Mammary epithelial cell (primary cell): Measurements from ENCODE around the gene VENTX.

ENCODE experiments used
- EZH2 ChIP-seq: IDR thresholded peaks from 2 replicates; pipeline ENCODE4 v1.6.1; 2012; ENCODE audit warnings: low read length, inconsistent platforms, borderline replicate concordance
- TF ChIP-seq, protein P1 (sequence below), 2 donors: IDR thresholded peaks in 1 of 2; conservative IDR thresholded peaks in 1 of 2; 2 replicates each; pipeline ENCODE4 v1.5.1; 2011 to 2012; ENCODE audit warnings: inconsistent platforms in 2 of 2, low read length in 2 of 2, mild to moderate bottlenecking in 2 of 2, control low read depth in 1 of 2, low read depth in 1 of 2; ENCODE audit not compliant: insufficient read depth in 1 of 2; ENCODE audit errors: extremely low read depth in 1 of 2

DNA sequence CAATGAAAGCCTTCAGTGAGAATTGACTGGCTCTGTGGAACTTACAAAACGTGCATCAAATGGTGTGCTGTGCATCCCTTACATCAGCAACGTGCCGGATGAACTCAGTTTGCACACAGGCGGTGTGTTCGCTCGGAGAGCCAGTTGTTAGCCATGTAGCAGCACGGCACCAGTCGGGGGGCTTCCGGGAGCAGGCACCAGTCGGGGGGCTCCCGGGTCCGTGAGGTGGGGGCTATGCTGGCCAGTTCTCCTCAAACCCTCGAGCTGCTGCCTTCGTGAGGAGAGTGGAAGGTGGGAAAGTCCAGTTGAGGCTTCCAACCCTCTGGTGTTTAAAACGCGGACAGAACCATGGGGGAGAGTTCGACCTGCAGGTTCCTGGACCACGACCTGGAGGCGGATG lies 42.6 kb upstream of the VENTX start:
- TF ChIP-seq, protein P1, sequence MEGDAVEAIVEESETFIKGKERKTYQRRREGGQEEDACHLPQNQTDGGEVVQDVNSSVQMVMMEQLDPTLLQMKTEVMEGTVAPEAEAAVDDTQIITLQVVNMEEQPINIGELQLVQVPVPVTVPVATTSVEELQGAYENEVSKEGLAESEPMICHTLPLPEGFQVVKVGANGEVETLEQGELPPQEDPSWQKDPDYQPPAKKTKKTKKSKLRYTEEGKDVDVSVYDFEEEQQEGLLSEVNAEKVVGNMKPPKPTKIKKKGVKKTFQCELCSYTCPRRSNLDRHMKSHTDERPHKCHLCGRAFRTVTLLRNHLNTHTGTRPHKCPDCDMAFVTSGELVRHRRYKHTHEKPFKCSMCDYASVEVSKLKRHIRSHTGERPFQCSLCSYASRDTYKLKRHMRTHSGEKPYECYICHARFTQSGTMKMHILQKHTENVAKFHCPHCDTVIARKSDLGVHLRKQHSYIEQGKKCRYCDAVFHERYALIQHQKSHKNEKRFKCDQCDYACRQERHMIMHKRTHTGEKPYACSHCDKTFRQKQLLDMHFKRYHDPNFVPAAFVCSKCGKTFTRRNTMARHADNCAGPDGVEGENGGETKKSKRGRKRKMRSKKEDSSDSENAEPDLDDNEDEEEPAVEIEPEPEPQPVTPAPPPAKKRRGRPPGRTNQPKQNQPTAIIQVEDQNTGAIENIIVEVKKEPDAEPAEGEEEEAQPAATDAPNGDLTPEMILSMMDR (conservative IDR thresholded peaks at IDR 0.05 in 1 of 2, IDR thresholded peaks at IDR 0.05 in 1 of 2; ENCODE audit: extremely low read depth in 1 of 2, insufficient read depth in 1 of 2, low read depth in 1 of 2, low read length in 2 of 2) = no peak
- TF ChIP-seq EZH2 = no peak
